ENCODE measurements around the gene NTN1.
"Not testable (repeated sequence)": the region's sequence is repeated elsewhere in the genome, so short reads cannot be mapped to it uniquely, and the experiment has no call there.

NTN1 gene

DNA sequence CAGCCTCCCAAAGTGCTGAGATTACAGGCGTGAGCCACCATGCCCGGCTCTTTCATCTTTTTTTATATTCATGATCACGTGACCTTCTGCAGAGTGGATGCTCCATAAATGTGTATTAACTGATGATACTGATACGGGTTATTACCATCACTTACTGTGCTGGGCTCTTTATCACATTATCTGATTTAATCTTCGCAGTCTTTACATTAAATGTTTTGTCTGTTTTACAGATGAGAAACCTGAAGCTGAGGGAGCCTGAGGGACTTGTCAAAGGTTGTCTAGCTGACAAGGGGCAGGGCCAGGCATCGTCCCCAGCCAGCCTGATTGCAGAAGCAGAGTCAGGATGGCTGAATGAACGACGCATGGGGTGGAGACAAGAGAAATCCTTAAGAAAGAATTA, 104.4 kb downstream of the NTN1 start:
- no peak for DNase-seq

DNA sequence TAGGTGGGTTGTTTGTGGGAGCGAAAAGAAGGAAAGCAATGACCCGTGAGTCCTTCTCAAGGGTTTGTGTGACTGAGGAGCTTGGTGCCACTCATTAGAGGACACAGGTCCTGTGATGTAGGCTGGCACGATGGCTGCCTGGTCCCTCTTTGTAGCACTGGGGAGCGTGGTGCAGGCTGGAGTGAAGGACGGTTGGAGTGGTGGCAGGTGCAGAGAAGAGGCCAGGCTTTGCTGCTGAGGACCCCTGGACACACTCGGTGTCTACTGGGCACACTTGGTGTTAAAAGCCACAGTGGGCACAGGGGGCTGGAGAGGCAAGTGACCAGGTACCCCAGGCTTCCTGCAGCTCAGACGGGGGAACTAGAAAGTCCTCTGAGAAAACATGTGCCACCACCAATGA, 106.0 kb downstream of the NTN1 start:
- no peak for DNase-seq

DNA sequence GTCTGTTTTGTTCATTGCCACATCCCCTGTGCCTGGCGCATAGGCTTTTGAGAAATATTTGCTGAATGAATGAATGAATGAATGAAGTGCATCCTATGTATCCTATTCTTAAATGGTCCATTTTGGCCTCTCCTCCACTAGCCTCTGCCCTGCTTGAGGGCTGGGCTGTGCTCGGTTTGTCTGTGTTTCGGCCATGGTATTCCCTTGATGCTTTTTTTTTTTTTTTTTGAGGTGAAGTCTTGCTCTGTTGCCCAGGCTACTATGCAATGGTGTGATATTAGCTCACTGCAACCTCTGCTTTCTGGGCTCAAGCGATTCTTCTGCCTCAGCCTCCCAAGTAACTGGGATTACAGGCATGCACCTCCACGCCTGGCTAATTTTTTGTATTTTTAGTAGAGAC, 110.1 kb downstream of the NTN1 start:
- no peak for DNase-seq

DNA sequence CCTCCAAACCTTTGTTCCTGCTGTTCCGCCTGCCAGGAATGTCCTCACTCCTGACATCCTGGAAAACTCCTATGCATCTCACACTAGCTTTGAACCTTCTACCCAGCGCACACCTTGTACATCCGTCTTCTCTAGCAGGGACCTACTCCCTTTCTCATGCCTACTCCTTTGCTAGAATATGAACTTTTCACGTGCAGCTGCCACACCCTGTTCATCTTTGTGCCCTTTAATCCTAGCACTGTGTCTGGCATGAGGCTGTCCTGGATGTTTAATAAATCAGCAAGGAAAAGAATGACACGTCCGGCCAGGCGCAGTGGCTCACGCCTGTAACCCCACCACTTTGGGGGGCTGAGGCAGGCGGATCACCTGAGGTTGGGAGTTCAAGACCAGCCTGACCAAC, 111.0 kb downstream of the NTN1 start:
- DNase-seq = no peak

DNA sequence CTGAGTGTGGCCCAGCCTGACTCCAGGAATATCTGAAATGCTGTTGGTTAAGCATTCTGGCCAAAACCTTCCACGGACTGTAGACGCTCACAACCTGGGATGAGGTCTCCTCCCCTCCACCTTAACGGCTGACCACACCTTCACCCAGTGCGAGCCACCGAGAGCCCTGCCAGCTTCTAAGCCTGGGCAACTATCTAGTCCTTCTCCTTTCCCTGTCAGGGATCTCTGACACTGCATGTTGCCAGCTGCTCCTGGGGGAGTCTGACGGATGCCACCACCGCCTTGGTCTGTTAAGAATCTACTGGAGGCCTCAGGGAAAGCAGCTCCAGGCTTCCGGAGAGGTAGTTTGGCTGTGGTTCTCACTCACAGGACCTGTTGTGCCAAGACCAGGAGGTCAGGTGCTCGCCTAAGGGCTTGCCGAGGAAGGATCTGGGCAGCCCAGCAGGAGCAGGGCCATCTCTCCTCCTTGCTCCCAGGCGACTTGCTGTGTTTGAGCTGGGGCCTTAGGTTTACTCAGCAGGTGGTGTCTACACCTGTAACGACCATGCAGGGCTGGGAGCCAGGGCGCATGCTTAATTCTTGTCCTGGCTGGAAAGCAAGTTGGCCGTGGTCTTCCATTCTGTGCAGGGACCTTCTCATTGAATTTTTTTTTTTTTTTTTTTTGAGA, 111.8 kb downstream of the NTN1 start:
- DNase-seq = no peak

DNA sequence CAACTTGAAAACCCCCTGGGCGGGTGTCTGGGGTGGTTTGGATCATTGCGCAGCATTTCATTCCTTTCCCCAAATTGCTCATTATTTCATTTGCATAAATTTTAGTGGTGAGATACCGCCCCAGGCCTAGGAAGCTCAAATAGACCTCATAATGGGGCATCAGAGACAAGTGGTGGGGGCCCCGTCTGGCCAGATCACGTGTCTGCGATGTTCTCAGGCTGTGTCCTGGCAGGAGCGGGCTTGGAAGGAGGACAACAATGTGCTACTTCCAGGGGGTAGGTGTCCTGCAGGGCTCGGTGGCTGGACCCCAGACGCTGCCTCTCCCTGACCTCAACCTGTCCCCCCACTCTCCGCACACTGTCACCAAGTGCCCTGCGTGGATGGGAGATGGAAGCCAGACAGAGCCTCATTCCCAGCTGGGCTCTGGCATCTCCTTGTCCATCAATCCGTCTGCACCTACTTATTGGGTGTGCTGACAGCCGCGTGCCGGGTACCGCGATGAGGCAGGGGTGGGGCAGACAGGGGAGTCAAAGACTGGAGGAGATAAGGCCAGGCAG, 116.9 kb downstream of the NTN1 start:
- no peak for DNase-seq

DNA sequence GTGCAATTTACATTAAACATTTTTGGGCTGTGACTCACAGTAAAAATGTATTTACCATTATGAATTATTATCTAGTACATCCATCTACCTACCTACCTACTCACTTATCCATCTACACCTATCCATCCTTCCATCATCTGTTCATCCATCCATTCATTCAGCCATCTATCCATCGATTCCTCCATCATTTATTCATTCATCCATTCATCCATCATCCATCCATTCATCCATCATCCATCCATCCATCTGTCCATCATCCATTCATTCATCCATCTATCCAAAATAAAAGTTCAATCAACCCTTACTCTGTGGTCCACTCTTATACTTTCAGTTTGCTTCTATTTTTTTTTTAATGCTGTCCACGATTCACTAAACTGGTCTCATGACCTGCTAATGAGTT, 118.4 kb downstream of the NTN1 start:
- no peak for DNase-seq

DNA sequence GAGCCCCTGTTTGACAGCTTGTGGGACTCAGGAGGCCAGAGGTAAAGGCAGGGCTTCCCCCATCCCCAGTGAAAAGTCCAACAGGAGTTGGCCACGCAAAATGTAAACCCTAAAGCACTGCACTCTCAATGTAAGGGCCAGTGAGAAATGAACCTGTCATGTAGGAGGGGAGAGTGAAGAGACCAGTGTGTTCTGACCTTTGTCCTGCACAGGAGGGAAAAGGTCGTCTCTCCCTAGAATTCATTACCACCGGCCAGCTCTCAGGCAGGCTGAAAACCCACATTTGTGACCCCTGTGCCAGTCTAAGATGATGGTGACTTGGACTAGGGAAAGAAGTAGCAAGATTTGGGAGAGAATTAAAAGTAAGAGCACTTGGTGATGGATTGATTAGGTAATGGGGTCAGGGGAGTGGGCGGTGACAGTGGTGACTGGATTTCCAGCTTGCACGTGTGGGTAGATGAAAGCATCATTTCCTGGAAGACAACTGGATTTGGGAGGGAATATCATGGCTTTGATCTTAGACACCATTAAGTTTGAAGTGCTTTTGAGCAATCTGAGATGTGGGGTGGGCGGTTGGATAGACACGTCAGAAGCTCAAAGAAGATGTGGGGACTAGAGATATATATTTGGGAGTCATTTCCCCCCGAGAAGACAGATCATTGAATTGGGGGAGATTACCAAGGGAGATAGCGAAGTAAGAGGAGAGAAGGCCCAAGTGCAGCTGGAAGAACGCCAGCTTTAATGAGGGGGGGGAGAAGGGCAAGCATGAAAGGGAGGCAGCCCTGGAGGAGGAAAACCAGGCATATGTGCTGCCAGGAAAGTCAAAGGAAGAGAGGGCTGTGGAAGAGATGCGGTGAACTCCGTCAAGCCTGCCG, 119.5 kb downstream of the NTN1 start:
- DNase-seq = no peak

DNA sequence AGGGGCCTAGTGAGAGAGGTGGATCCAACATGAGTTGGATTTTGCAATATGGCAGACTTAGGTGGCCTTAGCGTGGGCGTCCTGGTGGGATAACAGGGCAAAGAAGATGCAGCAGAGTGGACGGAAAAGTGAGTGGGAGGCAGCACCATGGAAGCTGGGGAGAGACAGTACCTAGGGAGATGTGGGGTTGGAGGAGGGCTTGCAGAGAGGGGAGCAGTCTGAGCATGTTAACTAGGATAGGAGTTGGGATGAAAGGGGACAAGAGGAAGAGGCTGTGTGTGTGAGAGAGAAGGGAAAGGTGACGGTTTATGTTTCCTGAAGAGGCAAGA, 120.1 kb downstream of the NTN1 start:
- no peak for DNase-seq

DNA sequence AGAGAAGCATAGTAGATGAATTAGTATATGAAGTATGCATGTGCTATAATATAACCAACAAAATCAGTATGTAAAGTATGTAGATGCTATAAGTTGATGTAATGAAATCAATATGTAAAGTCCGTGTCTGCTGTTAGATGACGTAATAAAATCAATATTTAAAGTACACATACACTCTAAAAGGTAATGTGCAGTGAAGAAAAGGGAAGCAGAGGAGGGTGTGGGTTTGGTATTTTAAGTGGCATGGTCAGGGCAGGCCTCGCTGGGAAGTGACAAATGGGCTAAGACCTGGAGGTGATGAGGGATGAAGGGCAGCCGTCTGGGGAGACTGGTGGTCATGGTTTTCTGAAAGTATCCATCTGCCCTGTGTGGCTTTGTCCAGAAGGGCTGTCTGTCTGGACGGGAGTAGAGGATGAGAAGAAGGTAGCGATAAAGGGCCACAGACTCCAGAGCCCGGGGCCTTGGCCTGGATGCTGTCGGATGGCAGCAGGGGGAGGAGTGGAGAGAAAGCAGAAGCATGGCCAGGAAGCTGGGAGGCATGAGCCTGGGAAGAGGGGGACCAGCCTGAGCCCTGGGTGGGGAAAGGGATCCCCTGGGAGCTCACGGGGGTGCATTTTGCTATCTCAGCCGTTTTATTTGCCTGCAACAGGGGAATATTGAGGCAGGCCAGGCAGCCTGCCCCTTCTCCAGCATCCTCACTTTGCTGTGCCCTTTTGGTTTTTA, 121.6 kb downstream of the NTN1 start:
- DNase-seq = no peak

DNA sequence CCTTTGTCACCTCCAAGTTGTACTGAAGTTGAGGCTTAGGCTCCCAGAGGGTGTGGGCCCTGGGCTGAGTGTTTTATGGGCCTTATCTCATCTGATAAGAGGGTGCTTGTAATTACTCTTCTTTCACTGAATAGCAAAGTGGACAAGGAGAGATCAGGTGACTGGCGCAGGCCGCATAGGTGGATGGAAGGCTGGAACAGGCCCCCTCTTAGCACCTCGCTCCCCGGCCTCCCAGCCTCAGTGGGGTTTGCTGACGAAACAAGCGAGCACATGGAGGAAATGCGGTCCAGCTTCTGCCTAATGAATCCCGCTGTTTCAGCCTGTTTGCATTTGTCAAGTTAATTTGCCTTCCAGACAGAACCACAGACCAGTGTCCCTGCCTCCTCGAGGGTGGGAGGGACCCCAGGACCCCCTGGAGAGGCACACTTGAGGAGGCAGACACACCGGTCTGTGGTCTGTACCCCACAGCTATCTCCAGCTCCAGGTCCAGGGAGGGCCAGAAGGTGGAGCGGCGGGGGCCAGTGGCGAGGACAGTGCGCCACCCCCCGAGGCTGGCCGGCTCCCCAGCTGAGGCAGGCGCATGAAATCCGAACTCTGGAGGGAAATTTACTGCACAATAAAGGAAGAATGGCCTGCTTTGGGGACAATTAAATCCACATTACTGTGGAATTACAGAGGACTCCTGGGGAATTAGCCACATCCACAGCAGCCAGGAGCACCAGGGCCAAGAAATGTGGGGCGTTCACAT, 123.4 kb downstream of the NTN1 start:
- no peak for DNase-seq

DNA sequence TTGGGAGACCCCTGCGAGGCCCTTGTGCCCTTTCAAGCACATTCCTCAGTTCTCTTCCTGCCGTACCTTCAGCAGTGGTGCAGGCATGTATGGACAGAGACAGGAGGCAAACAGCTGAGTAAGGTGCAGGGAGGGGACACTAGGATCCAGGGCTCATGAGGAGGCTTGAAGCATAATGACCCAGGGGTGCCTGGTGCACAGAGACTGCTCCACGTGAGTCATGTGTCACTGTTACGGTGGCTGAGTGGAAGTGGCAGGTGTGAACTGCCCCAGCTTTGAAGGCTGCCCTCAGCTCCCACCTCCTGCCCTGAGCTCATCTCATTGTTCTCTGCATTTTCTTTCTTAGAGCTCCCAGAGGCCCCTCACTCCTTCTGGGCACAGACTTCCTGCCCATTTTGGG, 124.8 kb downstream of the NTN1 start:
- DNase-seq = no peak

DNA sequence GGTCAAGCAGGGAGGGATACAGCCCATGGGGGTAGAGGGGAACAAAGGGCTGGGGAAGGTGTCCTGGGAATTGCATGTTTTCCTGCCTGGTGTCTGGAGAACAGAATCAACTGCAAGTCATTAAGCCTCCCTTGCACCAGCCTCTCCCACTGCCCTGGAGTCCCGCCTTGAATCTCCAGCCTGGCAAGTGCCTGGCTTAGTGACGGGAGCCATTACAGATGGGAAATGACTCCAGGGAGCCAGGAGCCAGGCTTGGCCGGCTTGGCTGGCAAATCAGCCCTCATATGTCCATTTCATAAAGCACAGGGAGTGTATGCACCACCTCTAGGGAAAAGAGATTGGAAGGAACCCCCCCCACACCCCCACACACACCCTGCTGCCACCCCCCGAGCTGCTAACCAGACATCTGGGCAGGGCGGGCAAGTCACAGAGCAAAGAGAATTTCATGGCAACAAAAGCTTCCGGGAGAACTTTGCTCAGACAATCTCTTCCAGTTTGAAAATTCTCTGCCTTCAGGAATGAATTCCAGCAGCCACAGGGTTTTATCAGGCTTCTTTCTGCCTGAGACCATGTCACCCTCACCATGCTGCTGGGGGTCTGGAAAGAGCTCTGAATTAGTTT, 127.7 kb downstream of the NTN1 start:
- DNase-seq = no peak

DNA sequence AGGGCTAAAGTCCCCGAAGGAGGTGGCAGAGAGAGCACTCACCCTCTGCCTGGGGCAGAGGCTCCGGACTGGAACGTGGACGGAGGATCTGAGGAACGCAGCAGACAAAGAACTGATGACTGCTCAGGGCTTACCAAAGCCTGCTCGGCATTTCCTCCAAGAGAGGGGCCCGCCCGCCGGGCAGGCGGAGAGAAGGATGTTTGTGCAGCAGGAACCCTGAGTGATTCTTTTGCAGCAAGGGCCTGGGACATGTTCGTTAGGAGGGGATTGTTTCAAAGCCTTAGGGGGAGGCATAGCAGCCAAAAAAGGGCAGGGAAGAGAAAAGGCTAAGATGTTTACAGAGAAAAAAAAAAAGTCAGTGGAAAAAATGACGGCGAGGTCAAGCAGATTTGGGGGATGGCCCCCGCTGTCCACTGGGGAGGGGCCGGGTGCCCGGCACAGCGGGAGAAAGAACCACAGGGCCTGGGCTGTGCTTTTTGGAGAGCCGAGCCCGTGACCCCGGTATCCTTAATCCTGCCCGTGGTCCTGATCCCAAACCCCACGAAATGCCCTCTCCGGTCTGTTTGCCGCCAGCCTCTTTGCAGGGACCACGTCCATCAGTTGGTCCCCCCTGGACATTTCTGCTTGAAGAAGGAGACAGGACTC, 129.3 kb downstream of the NTN1 start:
- DNase-seq = no peak

DNA sequence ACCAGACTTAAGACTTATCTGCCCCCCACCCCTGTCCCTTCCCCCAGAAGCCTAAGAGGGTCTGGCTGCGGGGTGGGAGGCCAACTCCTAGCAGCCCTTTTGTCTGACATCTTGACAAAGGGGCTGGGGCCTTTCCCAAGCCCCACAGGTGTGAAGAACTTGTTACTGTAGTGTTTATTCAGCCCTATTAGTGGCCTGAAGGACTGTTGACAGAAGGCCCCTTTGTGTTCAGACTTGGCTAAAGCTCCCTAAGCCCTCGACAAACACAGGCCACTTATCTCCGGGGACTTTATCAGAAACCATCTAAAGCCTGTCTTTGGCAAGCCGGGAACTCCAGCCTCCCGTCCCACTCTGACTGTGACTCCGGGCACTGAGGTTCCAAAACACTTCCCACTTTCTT, 129.8 kb downstream of the NTN1 start:
- no peak for DNase-seq

DNA sequence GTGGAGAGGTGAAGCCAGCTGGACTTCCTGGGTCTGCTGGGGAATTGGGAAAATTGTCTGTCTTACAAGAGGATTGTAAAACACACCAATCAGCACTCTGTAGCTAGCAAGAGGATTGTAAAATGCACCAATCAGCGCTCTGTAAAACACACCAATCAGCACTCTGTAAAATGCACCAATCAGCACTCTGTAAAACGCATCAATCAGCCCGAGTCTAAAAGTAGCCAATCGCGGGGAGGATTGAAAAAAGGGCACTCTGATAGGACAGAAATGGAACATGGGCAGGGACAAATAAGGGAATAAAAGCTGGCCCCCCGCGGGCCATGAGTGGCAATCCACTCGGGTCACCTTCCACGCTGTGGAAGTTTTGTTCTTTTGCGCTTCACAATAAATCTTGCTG, 130.4 kb downstream of the NTN1 start:
- not testable (repeated sequence) for DNase-seq

DNA sequence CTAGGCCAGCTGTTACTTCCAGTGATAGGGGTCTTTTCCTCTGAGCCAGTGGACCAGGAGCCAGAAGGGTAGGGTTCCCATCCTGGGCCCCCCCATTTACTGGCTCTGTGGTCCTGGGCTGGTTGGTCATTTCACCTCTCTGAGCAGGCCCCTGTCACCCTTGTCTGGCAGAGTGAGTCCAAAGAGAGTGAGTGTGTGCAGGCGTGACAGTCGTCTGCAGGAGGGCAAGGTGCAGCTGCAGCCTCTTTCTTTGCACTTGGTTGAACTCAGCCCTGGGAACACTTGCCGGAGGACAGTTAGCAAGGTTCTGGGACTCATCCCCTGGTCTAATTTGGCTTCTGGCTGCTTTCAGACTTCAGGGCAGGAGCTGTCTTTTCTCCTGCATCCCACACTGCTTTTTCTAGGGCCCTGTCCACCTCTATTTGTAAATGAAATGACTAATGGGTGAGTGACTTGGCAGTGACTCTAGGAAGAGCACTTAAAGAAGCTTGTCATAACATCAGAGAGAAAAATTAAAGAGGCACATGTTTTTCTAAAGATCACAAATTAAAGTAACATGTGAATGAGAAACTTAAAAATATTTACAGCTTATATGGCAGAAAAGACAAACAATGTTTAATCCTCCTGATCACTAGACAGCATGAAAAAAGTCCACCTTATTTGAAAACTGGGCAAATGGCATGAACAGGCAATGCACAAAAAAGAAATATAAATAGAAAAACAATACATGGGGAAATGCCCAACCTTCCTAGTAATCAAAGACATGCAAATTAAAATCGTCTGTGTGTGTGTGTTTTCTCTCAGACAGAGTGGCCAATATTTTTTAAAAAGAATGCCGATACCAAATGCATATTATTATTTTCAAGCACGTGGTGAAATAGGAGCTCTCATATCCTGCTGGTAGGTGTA, 137.5 kb downstream of the NTN1 start:
- no peak for DNase-seq

DNA sequence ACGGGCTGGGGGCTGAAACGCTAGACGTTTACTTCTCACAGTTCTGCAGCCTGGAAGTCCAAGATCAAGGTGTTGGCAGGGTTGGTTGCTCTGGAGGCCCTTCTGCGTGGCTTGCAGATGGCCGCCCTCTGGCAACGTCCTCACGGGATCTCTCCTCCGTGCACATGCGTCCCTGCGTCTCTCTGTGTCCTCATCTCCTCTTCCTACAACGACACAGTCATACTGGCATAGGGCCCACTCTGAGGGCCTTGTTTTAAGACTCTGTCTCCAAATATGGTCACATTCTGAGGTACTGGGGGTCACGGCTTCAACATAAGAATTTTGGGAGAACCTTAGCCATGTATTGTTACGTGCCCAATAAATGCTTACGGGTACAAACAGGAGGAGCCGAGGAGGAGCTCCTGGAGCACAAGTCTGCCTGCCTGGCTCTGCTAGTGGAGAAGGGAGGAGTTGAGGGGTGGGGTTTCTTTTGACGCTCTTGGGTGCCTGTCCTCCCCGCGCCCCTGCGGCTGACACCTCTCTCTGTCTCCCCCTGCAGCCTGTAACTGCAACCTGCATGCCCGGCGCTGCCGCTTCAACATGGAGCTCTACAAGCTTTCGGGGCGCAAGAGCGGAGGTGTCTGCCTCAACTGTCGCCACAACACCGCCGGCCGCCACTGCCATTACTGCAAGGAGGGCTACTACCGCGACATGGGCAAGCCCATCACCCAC, 141.1 kb downstream of the NTN1 start:
- no peak for DNase-seq

DNA sequence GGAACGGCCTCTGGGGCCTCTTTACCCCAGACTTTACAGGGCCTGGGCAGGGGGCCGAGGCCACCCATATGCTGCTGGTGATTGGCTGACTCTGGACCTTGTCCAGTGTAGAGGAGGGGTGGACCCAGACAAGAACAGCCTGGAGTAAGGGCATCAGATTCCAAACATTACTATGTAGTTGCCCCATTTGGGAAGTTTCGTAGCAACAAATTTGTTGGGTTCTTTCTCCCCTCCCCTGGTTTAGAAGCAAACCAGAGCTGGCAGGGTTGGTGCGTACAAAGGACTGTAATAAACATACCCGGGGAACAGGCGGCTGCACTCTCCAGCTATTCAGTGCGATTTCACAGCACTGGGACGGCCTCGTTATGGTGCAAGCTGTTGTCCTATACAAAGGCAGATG, 145.5 kb downstream of the NTN1 start:
- no peak for DNase-seq

DNA sequence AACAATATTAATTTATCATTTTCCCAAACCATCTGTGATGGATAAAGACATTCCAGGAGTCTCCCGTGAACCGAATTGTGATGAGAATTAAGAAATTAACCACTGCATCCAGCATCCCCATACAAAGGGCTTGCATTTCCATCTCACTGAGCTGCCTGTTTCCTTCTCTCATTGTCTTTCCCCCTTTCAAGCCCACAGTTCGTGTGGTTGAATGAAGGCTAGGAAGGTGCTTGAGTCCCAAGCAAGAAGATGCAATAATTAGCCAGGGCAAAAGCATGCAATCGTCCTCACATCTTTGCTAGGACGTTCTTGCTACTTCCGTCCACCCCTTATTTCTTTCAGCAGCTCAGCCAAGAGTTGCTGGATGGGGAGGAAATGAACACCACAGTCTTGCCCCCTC, 146.1 kb downstream of the NTN1 start:
- no peak for DNase-seq
